Measurements from ENCODE around the gene AFG3L2. TPM values are rescaled to one million over a fixed set of nuclear protein-coding genes. Genes with fewer than 3 reads are reported as not detected.

The AFG3L2 gene
- total and polyA plus RNA-seq, 2 of the 8 experiments (the other 6 are each of a cell fraction or from before 2014, with no cell fraction given), result 29.7 to 84.8 TPM

DNA sequence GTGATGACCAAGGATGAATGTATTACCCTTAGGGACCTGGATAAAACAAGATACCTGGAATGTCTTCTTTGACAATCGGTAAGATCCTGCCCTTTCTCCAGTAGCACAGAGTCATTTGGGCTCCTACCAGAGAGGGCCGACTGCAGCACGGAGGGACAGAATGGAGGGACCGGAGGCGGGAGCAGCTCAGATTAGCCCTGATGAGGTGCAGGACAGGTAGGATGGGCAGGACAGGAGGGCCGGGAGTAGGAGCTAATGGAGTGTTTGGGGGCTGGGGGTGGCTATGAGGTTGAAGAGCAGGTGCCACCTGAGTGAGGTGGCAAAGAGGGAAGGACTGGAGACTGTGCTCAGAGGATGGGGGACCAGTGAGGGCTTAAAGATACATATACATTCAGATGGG is 20.8 kb upstream of the AFG3L2 start (continued):
- TF ChIP-seq HDAC6 (IDR thresholded peaks at IDR 0.05; ENCODE audit: low read depth, low read length), result no peak
- TF ChIP-seq RBBP5 (IDR thresholded peaks at IDR 0.05; ENCODE audit: borderline replicate concordance, low read depth, low read length), result no peak

Data from H1 (cell line).